ENCODE results near the gene PITPNM3.

PITPNM3 gene

GRCh38 chr17:6435968-6436367, 120.4 kb downstream of the PITPNM3 start:
- Mint-ChIP-seq H3K36me3 (ENCODE audit: insufficient read depth) (peaks cover 3% of the 10 kb centered on the region), H3K27me3 (peaks cover 47% of the 10 kb centered on the region), H3K27ac (ENCODE audit: low read depth) (no peak overlapping the region), H3K9me3 (no peaks in the 10 kb centered on the region), H3K4me3 (no peak overlapping the region), H3K4me1 (peaks cover 5% of the 10 kb centered on the region)
- DNase-seq (ENCODE audit: low spot score in 2 of 2) (peak; percentile 28 to 40), ATAC-seq (replicated peaks; ENCODE audit: extremely low read depth, poor library complexity, severe bottlenecking) (no peak)

GRCh38 chr17:6435051-6435450, 121.3 kb downstream of the PITPNM3 start, which contains the start of gene AIPL1:
Gene AIPL1 (minus strand): TSS chr17:6435121. CDS start chr17:6435104, 17 bp downstream.
- H3K9me3 Mint-ChIP-seq: no peaks in the 10 kb centered on the region
- DNase-seq (ENCODE audit: low spot score in 2 of 2) (no peak), ATAC-seq (replicated peaks; ENCODE audit: extremely low read depth, poor library complexity, severe bottlenecking) (no peak)
- H3K4me1 Mint-ChIP-seq: peaks cover 5% of the 10 kb centered on the region
- H3K27me3 Mint-ChIP-seq: peaks cover 40% of the 10 kb centered on the region
- H3K36me3 Mint-ChIP-seq (ENCODE audit: insufficient read depth): peaks cover 3% of the 10 kb centered on the region
- no peak within 1 kb of the TSS for H3K27ac Mint-ChIP-seq (ENCODE audit: low read depth)
- H3K4me3 Mint-ChIP-seq: no peak within 1 kb of the TSS

GRCh38 chr17:6430769-6431168, 125.6 kb downstream of the PITPNM3 start:
- Mint-ChIP-seq H3K27ac (ENCODE audit: low read depth) (no peak overlapping the region), H3K4me3 (no peak overlapping the region), H3K36me3 (ENCODE audit: insufficient read depth) (peaks cover 7% of the 10 kb centered on the region), H3K9me3 (peaks cover 6% of the 10 kb centered on the region), H3K4me1 (peaks cover 16% of the 10 kb centered on the region), H3K27me3 (peaks cover 2% of the 10 kb centered on the region)
- ATAC-seq (replicated peaks; ENCODE audit: extremely low read depth, poor library complexity, severe bottlenecking) (no peak), DNase-seq (ENCODE audit: low spot score in 2 of 2) (no peak)

DNA sequence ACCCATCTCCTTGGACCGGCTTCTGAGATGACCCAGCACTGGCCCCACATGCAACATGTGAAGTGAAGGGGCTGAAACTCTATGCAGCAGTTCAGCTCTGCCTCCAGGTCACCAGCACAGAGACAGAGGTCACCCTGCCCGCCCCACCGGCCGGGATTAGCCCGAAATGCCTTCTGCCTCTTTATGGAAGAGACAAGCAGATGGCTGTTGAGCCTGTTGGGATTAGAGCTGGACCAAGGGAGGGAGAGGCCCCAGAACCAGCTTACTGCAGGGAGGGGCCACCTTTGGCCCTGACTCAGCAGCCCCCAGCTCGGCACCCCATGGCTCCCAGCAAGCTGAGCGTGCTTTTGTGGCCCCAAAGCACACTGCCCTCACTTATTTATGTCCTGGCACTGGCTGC, 127.1 kb downstream of the PITPNM3 start:
- no peak for DNase-seq (ENCODE audit: low spot score in 2 of 2)
- no peak overlapping the region for H3K27ac Mint-ChIP-seq (ENCODE audit: low read depth)

GRCh38 chr17:6428207-6428965, 128.0 kb downstream of the PITPNM3 start:
- H3K4me1 Mint-ChIP-seq: peaks cover 16% of the 10 kb centered on the region
- peaks cover 4% of the 10 kb centered on the region for H3K36me3 Mint-ChIP-seq (ENCODE audit: insufficient read depth)
- no peak overlapping the region for H3K27ac Mint-ChIP-seq (ENCODE audit: low read depth)
- ATAC-seq (replicated peaks; ENCODE audit: extremely low read depth, poor library complexity, severe bottlenecking) (no peak), DNase-seq (ENCODE audit: low spot score in 2 of 2) (no peak)
- peaks cover 6% of the 10 kb centered on the region for H3K9me3 Mint-ChIP-seq
- peaks cover 10% of the 10 kb centered on the region for H3K27me3 Mint-ChIP-seq
- no peak overlapping the region for H3K4me3 Mint-ChIP-seq

More for the DNA sequence above, 127.1 kb downstream of the PITPNM3 start:
- H3K4me1 Mint-ChIP-seq: peaks cover 16% of the 10 kb centered on the region
- no peak overlapping the region for H3K4me3 Mint-ChIP-seq
- peaks cover 6% of the 10 kb centered on the region for H3K9me3 Mint-ChIP-seq
- peaks cover 6% of the 10 kb centered on the region for H3K36me3 Mint-ChIP-seq (ENCODE audit: insufficient read depth)
- peaks cover 1% of the 10 kb centered on the region for H3K27me3 Mint-ChIP-seq
- ATAC-seq (replicated peaks; ENCODE audit: extremely low read depth, poor library complexity, severe bottlenecking): no peak

DNA sequence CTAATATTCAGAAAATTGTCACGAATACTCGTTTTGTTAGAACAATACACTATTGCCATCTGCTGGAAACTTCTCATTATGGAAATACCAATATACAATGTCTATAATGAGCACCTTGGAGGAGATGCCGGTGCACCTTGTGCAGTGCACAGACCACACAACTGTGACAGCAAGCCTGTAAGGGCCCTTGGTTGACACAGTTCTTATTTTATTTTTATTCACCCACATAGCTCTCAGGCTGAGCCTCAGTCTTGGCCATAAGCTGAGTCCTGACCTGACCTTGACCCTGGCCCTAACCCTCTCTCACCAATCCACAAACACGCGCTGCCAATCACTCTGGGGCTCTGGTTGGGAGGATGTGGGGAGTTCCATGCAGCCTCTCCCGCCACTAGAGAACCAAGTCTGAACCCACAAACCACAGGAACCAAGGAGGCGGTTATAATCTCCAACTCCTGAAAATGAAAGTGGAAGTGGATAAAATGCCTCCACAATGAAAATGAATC, 129.0 kb downstream of the PITPNM3 start:
- Mint-ChIP-seq H3K36me3 (ENCODE audit: insufficient read depth) (peaks cover 4% of the 10 kb centered on the region), H3K4me3 (peak overlapping the region; percentile 30), H3K27me3 (peaks cover 20% of the 10 kb centered on the region), H3K27ac (ENCODE audit: low read depth) (peak overlapping the region; percentile 65), H3K4me1 (peaks cover 16% of the 10 kb centered on the region), H3K9me3 (peaks cover 6% of the 10 kb centered on the region)
- DNase-seq (ENCODE audit: low spot score in 2 of 2) (peak in 1 of 2 donors; percentile 21), ATAC-seq (replicated peaks; ENCODE audit: extremely low read depth, poor library complexity, severe bottlenecking) (peak; percentile 70)

- Mint-ChIP-seq H3K27ac (ENCODE audit: low read depth) (no peak overlapping the region), H3K4me3 (no peak overlapping the region), H3K27me3 (peaks cover 24% of the 10 kb centered on the region), H3K36me3 (ENCODE audit: insufficient read depth) (peaks cover 4% of the 10 kb centered on the region), H3K4me1 (peaks cover 22% of the 10 kb centered on the region), H3K9me3 (peaks cover 6% of the 10 kb centered on the region)
- DNase-seq (ENCODE audit: low spot score in 2 of 2) (no peak), ATAC-seq (replicated peaks; ENCODE audit: extremely low read depth, poor library complexity, severe bottlenecking) (no peak)
Measured at GRCh38 chr17:6426356-6427101, 129.8 kb downstream of the PITPNM3 start.

DNA sequence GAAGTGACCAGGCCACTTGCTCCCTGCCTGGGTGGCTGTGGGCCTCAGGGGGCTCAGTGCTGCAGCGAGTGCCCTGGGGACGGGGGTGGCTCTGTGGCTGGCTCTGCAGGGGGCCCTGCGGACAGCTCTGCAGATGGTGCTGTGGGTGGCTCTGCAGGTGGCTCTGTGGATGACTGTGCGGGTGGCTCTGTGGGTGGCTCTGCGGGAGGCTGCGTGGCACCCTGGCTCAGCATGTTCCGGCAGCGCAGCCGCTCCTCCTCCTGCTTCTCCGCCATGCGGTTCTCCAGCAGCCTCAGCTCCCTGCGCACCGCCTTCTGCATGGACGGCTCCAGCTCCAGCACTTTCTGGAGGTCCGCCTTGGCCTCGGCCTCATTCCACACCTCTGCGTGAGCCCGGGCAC, 130.9 kb downstream of the PITPNM3 start:
- no peak for DNase-seq (ENCODE audit: low spot score in 2 of 2)
- no peak overlapping the region for H3K4me3 Mint-ChIP-seq
- H3K9me3 Mint-ChIP-seq: peaks cover 6% of the 10 kb centered on the region
- peaks cover 25% of the 10 kb centered on the region for H3K4me1 Mint-ChIP-seq
- H3K27ac Mint-ChIP-seq (ENCODE audit: low read depth): no peak overlapping the region
- peaks cover 34% of the 10 kb centered on the region for H3K27me3 Mint-ChIP-seq
- no peak for ATAC-seq (replicated peaks; ENCODE audit: extremely low read depth, poor library complexity, severe bottlenecking)
- peaks cover 4% of the 10 kb centered on the region for H3K36me3 Mint-ChIP-seq (ENCODE audit: insufficient read depth)

DNA sequence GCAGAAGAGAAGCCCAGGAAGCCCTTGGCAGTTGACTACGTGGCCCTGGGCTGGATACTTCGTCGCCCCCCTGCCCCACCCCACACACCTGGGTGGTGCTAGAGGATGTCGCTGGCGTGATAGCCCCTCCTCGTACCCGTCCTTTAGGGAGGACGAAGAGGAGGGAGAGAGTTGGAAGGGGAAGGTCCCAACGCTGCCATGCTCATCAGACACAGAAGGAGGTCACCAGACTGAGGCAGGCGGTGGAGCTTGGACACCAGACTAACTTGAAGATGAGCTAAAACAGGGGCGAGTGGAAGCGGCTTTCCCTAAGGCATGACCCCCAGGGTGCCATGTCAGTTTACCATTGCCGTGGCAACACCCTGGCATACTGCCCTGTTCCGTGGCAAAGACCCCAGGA, 132.4 kb downstream of the PITPNM3 start:
- H3K4me3 Mint-ChIP-seq: no peak overlapping the region
- peaks cover 4% of the 10 kb centered on the region for H3K36me3 Mint-ChIP-seq (ENCODE audit: insufficient read depth)
- no peak overlapping the region for H3K27ac Mint-ChIP-seq (ENCODE audit: low read depth)
- H3K27me3 Mint-ChIP-seq: peaks cover 41% of the 10 kb centered on the region
- DNase-seq (ENCODE audit: low spot score in 2 of 2) (no peak), ATAC-seq (replicated peaks; ENCODE audit: extremely low read depth, poor library complexity, severe bottlenecking) (no peak)
- H3K4me1 Mint-ChIP-seq: peaks cover 25% of the 10 kb centered on the region
- H3K9me3 Mint-ChIP-seq: no peaks in the 10 kb centered on the region

DNA sequence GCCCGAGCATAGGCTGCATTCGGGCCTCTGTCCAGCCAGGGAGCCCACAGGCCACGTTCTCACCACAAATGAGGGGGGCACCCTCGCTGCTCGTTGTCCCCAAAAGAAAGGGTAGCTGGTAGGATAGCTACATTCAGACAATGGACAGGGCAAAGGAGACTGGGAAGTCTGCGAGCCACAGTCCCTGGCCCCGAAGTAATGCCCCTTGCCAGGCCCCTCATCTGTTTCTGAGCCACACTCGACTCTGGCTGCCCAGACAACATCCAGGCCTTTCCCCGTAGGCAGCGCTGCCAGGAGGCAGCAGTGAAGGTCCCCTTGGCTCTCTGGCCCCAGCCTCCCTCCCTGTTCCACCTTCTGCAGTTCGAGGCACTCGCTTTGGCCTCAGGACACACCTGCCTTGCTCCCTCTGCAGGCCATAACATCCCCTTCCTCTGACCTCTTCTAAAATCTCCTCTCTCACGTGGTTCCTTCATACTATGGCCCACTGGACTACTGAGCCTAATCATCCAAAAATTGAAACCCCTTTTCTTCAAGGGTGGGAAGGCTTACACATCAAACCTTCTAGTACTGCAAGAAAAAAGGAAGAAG, 133.6 kb downstream of the PITPNM3 start:
- Mint-ChIP-seq H3K4me1 (peaks cover 18% of the 10 kb centered on the region), H3K27ac (ENCODE audit: low read depth) (no peak overlapping the region), H3K9me3 (no peaks in the 10 kb centered on the region), H3K36me3 (ENCODE audit: insufficient read depth) (peaks cover 6% of the 10 kb centered on the region), H3K27me3 (peaks cover 41% of the 10 kb centered on the region), H3K4me3 (no peak overlapping the region)
- DNase-seq (ENCODE audit: low spot score in 2 of 2): no peak
- ATAC-seq (replicated peaks; ENCODE audit: extremely low read depth, poor library complexity, severe bottlenecking): no peak

DNA sequence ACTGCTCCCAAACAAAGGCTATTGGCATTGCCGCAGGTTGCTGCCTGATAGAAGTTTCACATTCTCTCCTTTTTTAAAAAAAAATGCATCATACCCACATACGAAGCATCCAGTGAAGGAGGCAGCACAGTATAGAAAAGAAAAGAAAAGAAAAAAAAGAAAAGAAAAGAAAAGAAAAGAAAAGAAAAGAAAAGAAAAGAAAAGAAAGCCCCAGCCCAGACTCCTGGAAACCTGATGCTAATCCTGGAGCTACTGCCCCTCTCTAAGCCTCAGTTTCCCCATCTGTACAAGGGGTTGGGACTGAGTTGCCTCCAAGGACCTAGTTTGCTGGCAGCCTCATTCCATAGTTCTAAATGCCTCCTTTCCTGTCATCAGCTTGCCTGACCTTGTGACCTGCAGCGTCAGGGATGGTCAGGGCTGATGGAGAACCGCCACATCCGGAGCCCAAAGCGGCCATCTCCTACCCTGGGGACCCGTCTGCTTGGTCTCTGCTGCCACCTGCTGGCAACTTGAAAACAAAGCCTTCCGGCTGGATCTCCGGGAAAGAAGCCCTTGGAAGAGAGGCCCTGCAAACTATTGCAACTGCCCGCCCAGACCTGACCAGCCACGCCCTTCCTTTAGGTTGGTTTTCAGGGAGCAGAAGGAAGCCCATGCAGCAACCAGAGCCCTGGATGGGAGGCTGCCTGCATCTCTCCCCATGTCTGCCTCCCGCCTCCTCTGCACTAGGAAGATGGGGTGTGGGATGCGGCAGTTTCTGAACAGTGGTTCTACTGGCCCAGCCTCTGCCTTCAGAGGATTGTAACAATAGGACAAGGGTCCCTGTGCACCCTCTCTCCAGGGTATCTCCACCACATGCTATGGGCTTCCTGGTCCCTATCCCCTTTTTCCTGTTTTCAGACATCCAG, 134.4 kb downstream of the PITPNM3 start:
- H3K4me1 Mint-ChIP-seq: peaks cover 10% of the 10 kb centered on the region
- H3K4me3 Mint-ChIP-seq: no peak overlapping the region
- no peak overlapping the region for H3K27ac Mint-ChIP-seq (ENCODE audit: low read depth)
- ATAC-seq (replicated peaks; ENCODE audit: extremely low read depth, poor library complexity, severe bottlenecking): no peak
- H3K27me3 Mint-ChIP-seq: peaks cover 49% of the 10 kb centered on the region
- H3K9me3 Mint-ChIP-seq: no peaks in the 10 kb centered on the region
- DNase-seq (ENCODE audit: low spot score in 2 of 2): peak; percentile 31 to 52
- H3K36me3 Mint-ChIP-seq (ENCODE audit: insufficient read depth): peaks cover 3% of the 10 kb centered on the region

GRCh38 chr17:6420173-6420641, 136.1 kb downstream of the PITPNM3 start:
- peaks cover 62% of the 10 kb centered on the region for H3K27me3 Mint-ChIP-seq

More at GRCh38 chr17:6420173-6420641, 136.1 kb downstream of the PITPNM3 start:
- H3K4me3 Mint-ChIP-seq: no peak overlapping the region
- no peaks in the 10 kb centered on the region for H3K9me3 Mint-ChIP-seq
- no peak overlapping the region for H3K27ac Mint-ChIP-seq (ENCODE audit: low read depth)
- H3K4me1 Mint-ChIP-seq: peaks cover 9% of the 10 kb centered on the region
- ATAC-seq (replicated peaks; ENCODE audit: extremely low read depth, poor library complexity, severe bottlenecking): no peak
- H3K36me3 Mint-ChIP-seq (ENCODE audit: insufficient read depth): peaks cover 5% of the 10 kb centered on the region
- DNase-seq (ENCODE audit: low spot score in 2 of 2): no peak
